ENCODE data around the gene GSTCD.

Gene GSTCD

DNA sequence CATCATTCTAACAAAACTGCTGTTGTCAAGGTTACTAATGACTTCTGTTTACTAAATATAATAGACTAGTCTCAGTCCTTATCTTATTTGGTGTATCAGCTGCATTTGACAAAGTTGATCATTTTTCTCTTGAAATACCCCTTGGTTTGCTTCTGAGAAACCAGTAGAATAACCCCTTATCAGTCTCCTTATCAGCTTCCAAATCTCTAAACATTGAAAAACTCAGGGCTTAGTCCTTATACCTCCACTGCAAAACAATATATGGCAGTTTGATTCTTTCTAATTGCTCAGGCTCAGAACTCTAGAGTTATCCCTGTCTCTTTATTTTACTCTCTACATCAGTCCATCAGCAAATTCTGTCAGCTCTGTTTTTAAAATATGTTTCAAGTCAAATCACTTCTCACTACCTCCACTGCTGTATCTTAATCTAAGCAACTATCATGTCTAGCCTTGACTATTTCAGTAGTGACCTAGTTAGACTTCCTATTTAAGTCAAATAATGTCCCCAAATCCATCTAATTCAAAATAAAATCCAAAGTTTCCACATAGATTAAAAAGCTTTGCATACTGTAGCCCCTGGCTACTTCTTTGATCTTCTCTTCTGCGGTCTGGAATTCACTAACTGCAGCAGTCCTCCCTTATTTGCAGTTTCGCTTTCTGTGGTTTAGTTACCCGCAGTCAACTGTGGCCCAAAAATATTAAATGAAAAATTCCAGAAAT, 99.6 kb downstream of the GSTCD start:
- H3K4me3 ChIP-seq (ENCODE audit: low read depth, low read length), result no peak overlapping the region
- TF ChIP-seq, protein P1, sequence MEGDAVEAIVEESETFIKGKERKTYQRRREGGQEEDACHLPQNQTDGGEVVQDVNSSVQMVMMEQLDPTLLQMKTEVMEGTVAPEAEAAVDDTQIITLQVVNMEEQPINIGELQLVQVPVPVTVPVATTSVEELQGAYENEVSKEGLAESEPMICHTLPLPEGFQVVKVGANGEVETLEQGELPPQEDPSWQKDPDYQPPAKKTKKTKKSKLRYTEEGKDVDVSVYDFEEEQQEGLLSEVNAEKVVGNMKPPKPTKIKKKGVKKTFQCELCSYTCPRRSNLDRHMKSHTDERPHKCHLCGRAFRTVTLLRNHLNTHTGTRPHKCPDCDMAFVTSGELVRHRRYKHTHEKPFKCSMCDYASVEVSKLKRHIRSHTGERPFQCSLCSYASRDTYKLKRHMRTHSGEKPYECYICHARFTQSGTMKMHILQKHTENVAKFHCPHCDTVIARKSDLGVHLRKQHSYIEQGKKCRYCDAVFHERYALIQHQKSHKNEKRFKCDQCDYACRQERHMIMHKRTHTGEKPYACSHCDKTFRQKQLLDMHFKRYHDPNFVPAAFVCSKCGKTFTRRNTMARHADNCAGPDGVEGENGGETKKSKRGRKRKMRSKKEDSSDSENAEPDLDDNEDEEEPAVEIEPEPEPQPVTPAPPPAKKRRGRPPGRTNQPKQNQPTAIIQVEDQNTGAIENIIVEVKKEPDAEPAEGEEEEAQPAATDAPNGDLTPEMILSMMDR (IDR thresholded peaks at IDR 0.05; ENCODE audit: borderline replicate concordance, insufficient read depth, low read depth, low read length), result no peak

DNA sequence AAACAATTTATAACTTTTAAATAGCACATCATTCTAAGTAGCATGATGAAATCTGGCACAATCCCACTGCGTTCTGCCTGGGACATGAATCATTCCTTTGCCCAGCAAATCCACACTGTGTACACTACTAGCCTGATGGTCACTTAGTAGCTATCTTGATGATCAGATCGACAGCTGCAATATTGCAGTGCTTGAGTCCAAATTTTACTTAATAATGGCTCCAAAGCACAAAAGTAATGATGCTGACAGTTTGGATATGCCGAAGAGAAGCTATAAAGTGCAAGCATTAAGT, 100.1 kb downstream of the GSTCD start:
- TF ChIP-seq, protein P1 (IDR thresholded peaks at IDR 0.05; ENCODE audit: borderline replicate concordance, insufficient read depth, low read depth, low read length), result no peak
- no peak overlapping the region for H3K4me3 ChIP-seq (ENCODE audit: low read depth, low read length)

DNA sequence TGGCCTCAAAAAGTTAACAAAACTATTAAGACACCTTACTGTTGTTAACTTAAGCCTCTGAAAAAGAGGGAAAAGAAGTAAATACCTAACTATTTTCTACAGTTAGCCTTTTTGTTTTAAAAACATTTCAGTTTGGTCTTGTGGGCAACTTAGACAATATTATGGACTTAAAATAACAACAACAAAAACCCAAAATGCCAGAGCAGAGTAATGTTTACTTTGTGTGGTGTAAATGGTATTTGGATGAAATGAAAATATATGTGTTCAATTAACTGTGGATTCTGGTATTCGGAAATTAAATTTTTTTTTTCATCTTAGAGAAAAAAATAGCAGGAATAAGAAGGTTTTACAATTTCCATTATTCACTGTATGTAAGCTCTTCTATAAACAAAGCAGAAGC, 107.1 kb downstream of the GSTCD start:
- H3K4me3 ChIP-seq (ENCODE audit: low read depth, low read length), result no peak overlapping the region

DNA sequence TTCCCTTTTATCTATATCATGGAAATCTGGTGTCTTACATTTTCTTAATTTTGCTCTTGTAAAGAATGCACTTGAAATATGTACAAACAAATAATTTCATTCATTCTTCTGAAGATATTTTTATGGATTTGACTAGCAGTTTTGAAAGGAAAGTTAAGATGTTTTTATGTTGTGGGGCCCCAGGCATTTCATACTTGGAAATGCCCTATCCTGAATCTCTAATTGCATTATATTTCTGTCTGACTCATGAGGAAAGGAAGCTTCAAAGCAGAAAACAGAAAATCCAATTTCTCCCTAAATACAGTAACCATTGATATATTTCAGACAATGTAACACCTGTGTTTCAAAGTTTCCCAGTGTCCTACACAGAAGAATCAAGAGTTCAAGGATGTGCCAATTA, 113.5 kb downstream of the GSTCD start:
- no peak overlapping the region for H3K4me3 ChIP-seq (ENCODE audit: low read depth, low read length)
- TF ChIP-seq, protein P1 (IDR thresholded peaks at IDR 0.05; ENCODE audit: borderline replicate concordance, insufficient read depth, low read depth, low read length), result no peak

More for the DNA sequence above, 107.1 kb downstream of the GSTCD start:
- TF ChIP-seq, protein P1 (IDR thresholded peaks at IDR 0.05; ENCODE audit: borderline replicate concordance, insufficient read depth, low read depth, low read length), result no peak

DNA sequence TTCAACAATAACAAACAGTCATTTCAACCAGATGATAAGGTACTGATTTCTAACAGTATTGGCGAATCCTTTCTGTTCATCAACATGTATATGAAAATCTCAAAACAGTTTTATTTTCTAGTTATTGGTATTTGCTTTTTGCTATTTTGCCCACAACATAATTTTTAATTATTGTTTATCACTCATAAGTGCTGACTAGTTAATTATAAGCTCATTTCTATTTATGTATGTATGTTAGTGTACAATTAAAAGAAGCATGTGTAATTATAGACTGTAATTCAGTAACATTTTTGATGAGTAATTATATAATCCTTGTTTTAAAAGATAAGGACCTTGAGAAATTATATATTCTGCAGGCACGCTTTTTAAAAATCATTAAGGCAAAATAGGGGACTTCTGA, 119.5 kb downstream of the GSTCD start:
- H3K4me3 ChIP-seq (ENCODE audit: low read depth, low read length), result no peak overlapping the region
- TF ChIP-seq, protein P1 (IDR thresholded peaks at IDR 0.05; ENCODE audit: borderline replicate concordance, insufficient read depth, low read depth, low read length), result no peak

DNA sequence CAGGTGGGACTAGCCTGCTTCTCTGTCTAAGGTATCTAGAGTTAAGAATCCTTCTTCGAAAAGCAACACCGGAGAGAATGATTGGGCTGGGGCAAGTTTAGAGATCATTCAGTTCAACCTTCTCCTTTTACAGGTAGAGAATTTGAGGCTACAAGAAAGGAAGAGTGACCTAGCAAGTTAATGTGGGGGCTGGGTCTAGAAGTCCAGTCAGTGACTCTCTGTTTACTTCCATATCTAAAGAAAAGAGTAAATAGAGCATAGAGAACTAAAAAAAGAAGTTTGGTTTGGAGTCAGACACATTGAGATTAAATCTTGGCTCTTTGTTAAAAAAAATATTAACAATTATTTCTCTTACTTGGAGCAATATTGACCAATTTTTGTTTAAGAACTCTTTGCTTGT, 122.6 kb downstream of the GSTCD start:
- TF ChIP-seq, protein P1 (IDR thresholded peaks at IDR 0.05; ENCODE audit: borderline replicate concordance, insufficient read depth, low read depth, low read length), result no peak
- H3K4me3 ChIP-seq (ENCODE audit: low read depth, low read length), result no peak overlapping the region

DNA sequence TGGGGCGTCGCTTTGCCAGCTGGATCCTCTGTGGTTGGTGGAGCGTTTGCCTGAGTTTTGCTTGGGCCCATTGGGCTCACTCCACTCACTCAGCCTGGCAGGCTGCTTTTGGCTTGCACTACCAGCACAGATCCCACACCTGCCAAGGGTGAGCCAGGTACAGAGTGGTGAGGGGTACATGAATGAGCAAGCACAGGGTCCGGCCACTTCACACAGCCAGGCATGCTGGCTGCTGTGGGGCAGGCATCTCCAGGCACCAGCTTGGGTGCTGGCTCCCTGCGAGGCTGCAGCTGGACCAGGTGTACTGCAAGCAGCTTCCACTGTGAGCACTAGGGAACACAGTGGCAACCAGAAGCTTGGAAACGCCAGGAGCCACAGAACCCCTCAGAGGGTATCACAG, 126.6 kb downstream of the GSTCD start:
- no peak overlapping the region for H3K4me3 ChIP-seq (ENCODE audit: low read depth, low read length)
- TF ChIP-seq, protein P1 (IDR thresholded peaks at IDR 0.05; ENCODE audit: borderline replicate concordance, insufficient read depth, low read depth, low read length), result no peak

Data from GM12875 (cell line).